Astrocyte of the cerebellum (primary cell): Measurements from ENCODE around the gene JUND.

Source experiments
- DNase-seq: peaks from one replicate; pipeline ENCODE4 v3.0.0-alpha.2; 2011; ENCODE audit warnings: low read depth
- H3K4me3 ChIP-seq: 2 replicates; pipeline ENCODE4 v1.5.1; 2011; ENCODE audit warnings: mild to moderate bottlenecking, low read depth, low read length, moderate library complexity
- in situ Hi-C: cut with HindIII; loops from 2 replicates; pipeline ENCODE4 v1.10.0; 2017; ENCODE audit warnings: low sequenced_read_pairs
- TF ChIP-seq, protein P1 (sequence below): IDR thresholded peaks from 2 replicates; pipeline ENCODE4 v1.5.1; 2012; ENCODE audit warnings: low read length, low read depth, moderate library complexity, mild to moderate bottlenecking; ENCODE audit errors: missing control alignments

Gene JUND

DNA sequence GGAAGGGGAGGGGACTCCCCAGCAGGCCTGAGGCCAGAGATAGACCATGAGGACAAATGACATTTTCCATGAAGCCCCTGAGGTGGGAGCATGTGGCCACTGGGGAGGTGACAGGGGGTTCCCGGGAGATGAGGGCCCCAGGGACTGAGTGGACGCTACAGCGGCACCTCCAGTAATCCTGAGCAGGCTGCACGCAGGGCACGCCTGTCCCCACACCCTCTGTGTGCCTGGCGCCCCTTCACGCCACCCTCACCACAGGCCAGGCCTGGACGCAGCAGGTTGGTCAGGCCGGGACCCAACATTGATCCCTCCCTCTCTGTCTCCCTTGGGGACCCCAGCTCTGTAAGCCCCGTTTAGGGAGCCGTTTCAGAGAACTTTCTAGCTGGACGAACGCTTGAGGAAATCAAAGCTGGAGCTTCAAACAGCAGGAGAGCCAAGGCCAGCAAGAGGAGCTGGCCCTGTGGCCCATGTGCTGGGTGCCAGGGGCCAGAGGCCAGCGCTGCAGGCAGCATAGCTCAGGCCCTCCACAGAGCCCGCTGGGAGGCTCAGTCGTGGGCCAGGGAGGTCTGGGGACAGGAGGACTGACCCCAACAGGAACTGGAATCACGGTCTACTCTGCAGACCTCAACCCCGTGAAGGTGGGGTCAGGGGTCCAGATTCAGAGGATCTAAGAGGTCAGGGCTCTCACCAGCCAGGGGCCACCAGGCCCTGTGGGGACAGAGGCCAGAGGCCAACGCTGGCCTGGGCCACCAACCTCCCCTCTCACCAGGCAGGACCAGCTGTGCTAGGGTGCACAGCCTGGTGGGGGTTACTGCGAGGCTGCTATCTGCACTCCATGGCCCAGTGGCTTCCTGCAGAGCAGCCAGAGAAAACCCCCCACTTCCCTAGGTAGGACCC lies 26.9 kb upstream of the JUND start:
- DNase-seq, result no peak
- in situ Hi-C loops, result no loop called here
- TF ChIP-seq, protein P1, sequence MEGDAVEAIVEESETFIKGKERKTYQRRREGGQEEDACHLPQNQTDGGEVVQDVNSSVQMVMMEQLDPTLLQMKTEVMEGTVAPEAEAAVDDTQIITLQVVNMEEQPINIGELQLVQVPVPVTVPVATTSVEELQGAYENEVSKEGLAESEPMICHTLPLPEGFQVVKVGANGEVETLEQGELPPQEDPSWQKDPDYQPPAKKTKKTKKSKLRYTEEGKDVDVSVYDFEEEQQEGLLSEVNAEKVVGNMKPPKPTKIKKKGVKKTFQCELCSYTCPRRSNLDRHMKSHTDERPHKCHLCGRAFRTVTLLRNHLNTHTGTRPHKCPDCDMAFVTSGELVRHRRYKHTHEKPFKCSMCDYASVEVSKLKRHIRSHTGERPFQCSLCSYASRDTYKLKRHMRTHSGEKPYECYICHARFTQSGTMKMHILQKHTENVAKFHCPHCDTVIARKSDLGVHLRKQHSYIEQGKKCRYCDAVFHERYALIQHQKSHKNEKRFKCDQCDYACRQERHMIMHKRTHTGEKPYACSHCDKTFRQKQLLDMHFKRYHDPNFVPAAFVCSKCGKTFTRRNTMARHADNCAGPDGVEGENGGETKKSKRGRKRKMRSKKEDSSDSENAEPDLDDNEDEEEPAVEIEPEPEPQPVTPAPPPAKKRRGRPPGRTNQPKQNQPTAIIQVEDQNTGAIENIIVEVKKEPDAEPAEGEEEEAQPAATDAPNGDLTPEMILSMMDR, result no peak
- H3K4me3 ChIP-seq, result no peak overlapping the region

DNA sequence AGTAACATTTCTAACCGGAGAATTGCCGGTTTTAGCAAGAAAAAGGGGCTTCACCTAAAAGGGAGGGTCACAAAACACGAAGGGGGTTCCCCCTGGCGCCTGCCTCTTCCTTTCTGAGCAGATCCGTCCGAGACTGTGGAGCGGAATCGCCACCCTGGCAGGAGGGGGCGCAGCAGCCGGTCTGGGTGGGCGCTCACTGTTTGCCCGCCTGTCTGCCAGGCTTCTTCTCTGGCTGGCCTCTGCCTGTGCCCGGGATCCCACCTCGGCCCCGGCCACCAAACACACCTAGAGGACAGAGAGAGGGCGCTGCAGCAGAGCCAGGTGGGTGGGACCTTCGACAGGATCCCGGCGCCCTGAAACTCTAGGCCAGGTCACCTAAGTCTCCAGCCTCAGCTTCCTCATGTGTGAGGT lies 25.9 kb upstream of the JUND start:
- in situ Hi-C loops, result no loop called here
- no peak overlapping the region for H3K4me3 ChIP-seq
- TF ChIP-seq, protein P1, result no peak

DNA sequence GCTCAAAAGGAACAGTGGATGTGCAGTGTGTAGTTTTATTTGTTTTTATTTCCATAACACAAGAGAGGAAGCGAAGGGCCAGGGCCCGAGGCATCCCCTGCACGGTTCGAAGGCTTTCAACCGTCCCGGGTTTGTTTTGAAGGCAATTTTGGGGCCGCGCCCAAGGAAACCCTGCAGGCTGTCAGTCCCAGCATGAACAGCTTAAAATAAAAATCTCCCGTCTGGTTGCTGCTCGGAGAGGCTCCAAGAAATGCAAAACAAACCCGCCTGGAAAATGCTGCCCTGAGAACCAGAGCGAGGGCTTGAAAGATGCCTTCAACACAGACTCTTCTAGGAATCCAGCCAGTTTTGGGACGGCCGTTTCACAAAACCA lies 25.5 kb upstream of the JUND start:
- TF ChIP-seq, protein P1, result no peak
- in situ Hi-C loops, result no loop called here
- DNase-seq, result no peak
- H3K4me3 ChIP-seq, result no peak overlapping the region

More for the DNA sequence above, 25.9 kb upstream of the JUND start:
- no peak for DNase-seq

DNA sequence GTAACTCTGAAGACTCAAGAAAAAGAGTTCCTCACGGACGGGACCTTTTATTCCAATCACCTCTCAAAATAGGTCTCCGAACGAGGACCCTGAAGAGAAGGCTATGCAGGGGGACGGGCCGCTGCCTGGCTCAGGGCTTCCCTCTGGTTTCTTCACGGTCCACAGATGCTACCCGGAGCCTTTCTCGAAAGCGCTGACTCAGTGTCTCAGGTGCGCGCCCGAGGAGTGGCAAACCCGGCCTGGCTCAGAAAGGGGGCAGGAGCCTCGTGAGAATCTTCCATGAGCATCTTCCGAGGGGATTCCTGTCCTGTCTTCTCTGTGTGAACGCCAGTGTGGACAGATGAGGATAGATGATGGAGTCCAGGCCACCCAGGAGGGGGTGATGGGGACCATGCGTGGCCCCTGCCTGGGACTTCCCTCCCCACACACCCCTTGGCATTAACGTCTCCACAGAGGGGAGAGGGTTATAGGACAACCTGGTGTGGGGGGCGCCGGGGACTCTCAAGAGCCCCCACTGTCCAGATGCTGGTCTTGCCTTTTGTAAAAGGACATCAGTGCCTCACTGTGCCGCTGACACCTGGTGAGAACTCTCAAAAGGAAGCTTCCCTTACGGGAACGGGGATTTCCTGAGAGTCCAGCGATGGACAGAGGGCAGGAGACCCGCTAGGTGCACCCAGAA lies 24.9 kb upstream of the JUND start:
- TF ChIP-seq, protein P1, result no peak
- no peak overlapping the region for H3K4me3 ChIP-seq
- in situ Hi-C loops, result no loop called here

DNA sequence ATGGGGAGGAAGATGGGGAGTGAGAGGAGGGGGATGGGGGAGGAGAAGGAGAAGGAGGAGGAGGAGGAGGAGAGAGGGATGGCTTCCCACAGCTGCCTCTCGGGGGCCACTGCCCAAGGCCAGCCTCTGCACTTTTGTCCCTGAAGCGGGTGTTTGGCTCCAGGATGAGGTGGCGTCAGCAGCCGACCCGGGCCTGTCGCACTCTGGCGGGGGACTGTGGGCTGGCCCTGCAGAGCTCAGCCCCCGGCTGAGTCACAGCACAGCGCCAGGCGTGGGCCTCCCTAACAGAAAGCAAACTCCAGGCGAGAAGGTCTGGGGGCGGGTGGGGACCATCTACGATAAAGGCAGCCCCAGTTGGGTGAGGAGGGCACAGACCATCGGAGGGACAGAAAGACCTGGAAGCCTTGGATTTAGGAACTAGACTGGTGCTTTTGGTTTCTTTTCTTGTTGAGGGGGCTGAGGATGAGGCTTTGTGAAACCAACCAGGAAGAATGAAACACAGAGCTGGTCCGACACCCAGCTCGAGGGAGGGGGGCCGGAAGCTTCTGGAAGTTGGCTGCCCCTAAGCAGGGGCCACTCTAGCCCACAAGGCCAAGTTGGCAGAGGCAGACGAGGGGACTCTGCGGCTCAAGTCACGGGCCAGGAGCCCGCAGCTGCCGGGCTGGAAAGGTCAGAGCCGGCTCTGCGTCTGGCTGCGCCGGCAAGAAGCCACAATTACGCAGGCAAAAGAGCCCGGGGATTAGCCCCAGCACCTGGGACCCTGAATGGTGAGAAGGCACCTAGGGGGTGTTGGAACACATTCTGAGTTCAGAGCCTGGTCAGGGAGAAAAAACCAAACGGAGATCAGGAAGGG lies 23.3 kb upstream of the JUND start:
- peak overlapping the region; percentile 11 for H3K4me3 ChIP-seq
- DNase-seq, result no peak
- in situ Hi-C loops, result no loop called here
- TF ChIP-seq, protein P1, result no peak

More for the DNA sequence above, 24.9 kb upstream of the JUND start:
- no peak for DNase-seq

DNA sequence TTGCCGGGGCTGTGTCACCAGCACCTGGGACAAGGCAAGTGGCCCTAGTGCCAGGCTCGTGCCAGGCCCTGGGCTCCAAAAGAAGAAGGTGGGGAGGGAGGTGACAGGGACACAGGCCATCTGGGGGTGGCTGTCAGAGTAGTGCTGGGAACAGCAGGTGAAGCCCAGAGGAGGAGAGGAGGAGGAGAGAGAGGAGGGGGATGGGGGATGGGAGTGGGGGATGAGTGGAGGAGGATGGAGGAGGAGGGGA lies 22.7 kb upstream of the JUND start:
- H3K4me3 ChIP-seq, result no peak overlapping the region
- TF ChIP-seq, protein P1, result no peak
- DNase-seq, result no peak
- in situ Hi-C loops, result no loop called here
